ENCODE results near the gene SUMO2. TPM values are rescaled to one million over a fixed set of nuclear protein-coding genes. Genes with fewer than 3 reads are reported as not detected.
A peak's percentile ranks its signal among the peaks of the same experiment; 100 is the strongest.
"Not testable (repeated sequence)": the region's sequence is repeated elsewhere in the genome, so short reads cannot be mapped to it uniquely, and the experiment has no call there.

SUMO2 gene
- total and polyA plus RNA-seq, 2 experiments from 2014 or later = 139 to 890 TPM

DNA sequence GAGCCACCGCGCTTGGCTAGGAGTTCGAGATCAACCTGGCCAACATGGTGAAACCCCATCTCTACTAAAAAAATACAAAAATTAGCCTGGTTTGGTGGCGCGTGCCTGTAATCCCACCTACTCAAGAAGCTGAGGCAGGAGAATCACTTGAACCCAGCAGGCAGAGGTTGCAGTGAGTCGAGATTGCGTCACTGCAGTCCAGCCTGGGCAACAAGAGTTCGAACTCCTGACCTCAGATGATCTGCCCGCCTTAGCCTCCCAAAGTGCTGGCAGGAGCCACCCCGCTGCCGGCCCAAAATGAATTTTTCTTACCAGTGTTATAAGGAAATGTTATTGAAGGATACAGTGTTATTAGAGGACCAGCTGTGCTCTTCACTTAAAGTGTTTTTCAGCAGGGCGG is 25.0 kb upstream of the SUMO2 start:
- Histone ChIP-seq H3K4me1 (ENCODE audit: insufficient read depth) (peaks cover 14% of the 10 kb centered on the region), H3K4me2 (no peak overlapping the region), H4K20me1 (replicated peaks; ENCODE audit: insufficient read depth) (peaks cover 21% of the 10 kb centered on the region), H3K36me3 (ENCODE audit: insufficient read depth) (peaks cover 34% of the 10 kb centered on the region), H3K79me2 (replicated peaks; ENCODE audit: insufficient read depth) (peaks cover 48% of the 10 kb centered on the region), H3K27me3 (ENCODE audit: insufficient read depth) (no peaks in the 10 kb centered on the region), H3K27ac (ENCODE audit: low read depth) (no peak overlapping the region), H2AFZ (no peak overlapping the region), H3K9me2 (ENCODE audit: insufficient read depth) (no peaks in the 10 kb centered on the region), H3K4me3 (no peak overlapping the region), H3F3A (replicated peaks; ENCODE audit: low read depth) (peaks cover 25% of the 10 kb centered on the region)
- Mint-ChIP-seq H3K27me3 (ENCODE audit: insufficient read depth, low read depth, poor library complexity) (peaks cover 6% of the 10 kb centered on the region), H3K27ac (no peak overlapping the region), H3K4me3 (no peak overlapping the region), H3K4me1 (peaks cover 5% of the 10 kb centered on the region; the same call in 2 of the 3 replicates), H3K36me3 (ENCODE audit: low read depth) (peaks cover 40% of the 10 kb centered on the region), H3K9me3 (no peaks in the 10 kb centered on the region; the same call in 2 of the 3 replicates)
- TF ChIP-seq ZNF331 (CRISPR knock-in tag; IDR thresholded peaks at IDR 0.05; ENCODE audit: low read depth) (no peak), EZH2 (IDR thresholded peaks at IDR 0.05; ENCODE audit: low read depth, unreplicated experiment) (no peak), REST (IDR thresholded peaks at IDR 0.05; ENCODE audit: unreplicated experiment) (no peak), NANOG (IDR thresholded peaks at IDR 0.05; ENCODE audit: borderline replicate concordance) (no peak)
- no peak for ATAC-seq
- no peak for DNase-seq (ENCODE audit: low spot score)

- H3K27me3 Mint-ChIP-seq (ENCODE audit: insufficient read depth, low read depth, poor library complexity); H3K9me3 Mint-ChIP-seq; DNase-seq (ENCODE audit: low spot score); H3K4me1 Mint-ChIP-seq; ATAC-seq; H3K27ac ChIP-seq (ENCODE audit: low read depth); H3K27me3 ChIP-seq (ENCODE audit: insufficient read depth); H3K9me2 ChIP-seq (ENCODE audit: insufficient read depth); H2AFZ ChIP-seq: not testable (repeated sequence)
- Histone ChIP-seq H3K4me2 (peak overlapping the region; percentile 100; the same call in 1 of the 2 replicates), H3F3A (replicated peaks; ENCODE audit: low read depth) (peaks cover 25% of the 10 kb centered on the region), H3K79me2 (replicated peaks; ENCODE audit: insufficient read depth) (peaks cover 48% of the 10 kb centered on the region), H3K4me1 (ENCODE audit: insufficient read depth) (peaks cover 14% of the 10 kb centered on the region), H4K20me1 (replicated peaks; ENCODE audit: insufficient read depth) (peaks cover 18% of the 10 kb centered on the region), H3K4me3 (peak overlapping the region; percentile 97), H3K36me3 (ENCODE audit: insufficient read depth) (peaks cover 26% of the 10 kb centered on the region)
- peak overlapping the region; percentile 100; the same call in 1 of the 2 replicates for H3K27ac Mint-ChIP-seq
- H3K36me3 Mint-ChIP-seq (ENCODE audit: low read depth) = peaks cover 35% of the 10 kb centered on the region
- peak overlapping the region; percentile 94 for H3K4me3 Mint-ChIP-seq
Observed at GRCh38 chr17:75207050-75207407, 24.3 kb upstream of the SUMO2 start.

GRCh38 chr17:75205793-75206163 is 23.0 kb upstream of the SUMO2 start:
- Mint-ChIP-seq H3K27me3 (ENCODE audit: insufficient read depth, low read depth, poor library complexity) (peaks cover 4% of the 10 kb centered on the region), H3K4me1 (peaks cover 5% of the 10 kb centered on the region; the same call in 2 of the 3 replicates), H3K4me3 (peak overlapping the region; percentile 94), H3K27ac (peak overlapping the region; percentile 100), H3K36me3 (ENCODE audit: low read depth) (peaks cover 24% of the 10 kb centered on the region), H3K9me3 (no peaks in the 10 kb centered on the region; the same call in 2 of the 3 replicates)
- peak overlapping the region; percentile 97 for H3K4me3 ChIP-seq
- ATAC-seq (peak; percentile 23), DNase-seq (ENCODE audit: low spot score) (no peak)
- H2AFZ ChIP-seq = peak overlapping the region; percentile 88
- H3K9me2 ChIP-seq (ENCODE audit: insufficient read depth) = no peaks in the 10 kb centered on the region
- peaks cover 18% of the 10 kb centered on the region for H4K20me1 ChIP-seq (replicated peaks; ENCODE audit: insufficient read depth)
- peaks cover 15% of the 10 kb centered on the region for H3K36me3 ChIP-seq (ENCODE audit: insufficient read depth)
- H3K27me3 ChIP-seq (ENCODE audit: insufficient read depth) = no peaks in the 10 kb centered on the region
- peak overlapping the region; percentile 100 for H3K27ac ChIP-seq (ENCODE audit: low read depth)
- H3K4me1 ChIP-seq (ENCODE audit: insufficient read depth) = peaks cover 14% of the 10 kb centered on the region
- H3K4me2 ChIP-seq = peak overlapping the region; percentile 100
- H3F3A ChIP-seq (replicated peaks; ENCODE audit: low read depth) = peaks cover 22% of the 10 kb centered on the region
- peaks cover 48% of the 10 kb centered on the region for H3K79me2 ChIP-seq (replicated peaks; ENCODE audit: insufficient read depth)
- TF ChIP-seq ZNF331 (CRISPR knock-in tag; IDR thresholded peaks at IDR 0.05; ENCODE audit: low read depth) (no peak), NANOG (IDR thresholded peaks at IDR 0.05; ENCODE audit: borderline replicate concordance) (no peak), ETS1 (IDR thresholded peaks at IDR 0.05) (no peak), STAT1 (IDR thresholded peaks at IDR 0.05; ENCODE audit: unreplicated experiment) (no peak), CREB1 (CRISPR knock-in tag; IDR thresholded peaks at IDR 0.05; ENCODE audit: low read depth) (no peak)

Data from GM23338 (cell line).